Tibial nerve (tissue), 4 donors: Measurements from ENCODE around the gene MAMLD1.

ENCODE experiments used
- CTCF ChIP-seq, 5 experiments: fragments of 200-600 bp in 3 of 5; fragments of 450-650 bp in 2 of 5; sonication (generic) in 3 of 5; IDR thresholded peaks; one replicate each; pipeline ENCODE4 v1.5.1; 2016 to 2019; ENCODE audit warnings: antibody characterized with exemption in 5 of 5, mild to moderate bottlenecking in 3 of 5, moderate library complexity in 2 of 5
- EP300 ChIP-seq, 2 donors: sonication (generic); formaldehyde crosslinking; IDR thresholded peaks; one replicate each; pipeline ENCODE4 v1.6.1; 2017; ENCODE audit warnings: antibody characterized with exemption in 2 of 2, mild to moderate bottlenecking in 1 of 2
- POLR2A ChIP-seq, 2 donors: fragments of 450-650 bp; IDR thresholded peaks; one replicate each; pipeline ENCODE4 v1.6.1; 2017; ENCODE audit warnings: antibody characterized with exemption in 2 of 2, mild to moderate bottlenecking in 2 of 2, moderate library complexity in 2 of 2

DNA sequence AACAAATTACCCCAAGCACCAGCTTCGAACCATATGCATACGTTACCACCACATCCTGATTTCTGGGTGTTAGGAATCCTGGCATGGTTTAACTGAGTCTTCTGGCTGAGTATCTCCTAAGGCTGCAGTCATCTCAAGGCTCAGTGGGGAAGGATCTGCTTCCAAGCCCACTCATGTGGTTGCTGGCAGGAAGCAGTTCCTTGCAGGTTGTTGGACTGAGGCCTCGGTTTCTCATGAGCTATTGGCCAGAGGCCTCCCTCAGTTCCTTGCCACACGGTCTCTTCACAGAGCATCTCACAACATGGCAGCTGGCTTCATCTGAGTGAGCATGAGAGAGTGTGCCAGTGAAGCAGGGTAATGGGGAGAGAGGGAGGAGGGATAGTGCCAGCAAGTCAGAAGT, 109.2 kb downstream of the MAMLD1 start:
- no peak for TF ChIP-seq CTCF (IDR thresholded peaks at IDR 0.05)
- no peak for TF ChIP-seq POLR2A (IDR thresholded peaks at IDR 0.05)
- TF ChIP-seq EP300 (IDR thresholded peaks at IDR 0.05) = no peak
